ENCODE measurements around the gene COBL.

Gene COBL

DNA sequence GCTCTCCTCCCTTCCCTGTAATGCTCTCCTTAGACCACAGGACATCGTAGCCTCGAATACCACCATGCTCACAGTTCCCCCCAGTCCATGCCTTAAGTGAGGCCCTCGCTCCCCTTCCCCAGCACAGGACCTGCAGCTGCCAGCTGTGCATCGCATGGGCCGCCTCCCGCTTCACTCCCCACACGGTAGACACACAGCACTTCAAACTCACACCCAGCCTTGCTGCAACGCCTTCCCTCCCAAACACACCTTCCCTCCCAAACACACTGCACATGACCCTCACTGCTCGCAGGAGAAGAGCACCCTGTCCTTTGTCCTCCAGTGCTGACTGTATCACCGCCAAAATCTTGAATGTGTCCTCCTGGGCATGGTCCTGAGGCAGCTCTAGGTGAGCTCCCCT, 42.6 kb downstream of the COBL start:
- DNase-seq = no peak

DNA sequence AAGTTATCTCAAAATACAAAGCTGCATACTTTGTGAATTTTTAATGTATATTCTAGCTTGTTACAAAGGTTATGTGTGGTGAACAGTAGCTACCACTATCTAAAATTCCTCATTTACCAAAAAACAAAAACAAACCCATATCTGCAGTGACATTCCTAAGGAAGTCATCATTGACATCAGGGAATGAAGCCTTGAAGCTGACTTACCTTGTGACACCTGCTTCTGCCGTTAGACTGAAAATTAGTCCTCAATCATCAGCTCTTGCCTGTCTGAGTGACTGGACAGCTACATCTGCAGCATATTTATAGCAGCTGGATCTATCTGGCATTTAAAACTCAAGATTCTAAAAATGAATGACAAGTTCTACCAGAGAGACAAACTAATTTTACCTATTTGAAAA, 43.2 kb downstream of the COBL start:
- DNase-seq = no peak

DNA sequence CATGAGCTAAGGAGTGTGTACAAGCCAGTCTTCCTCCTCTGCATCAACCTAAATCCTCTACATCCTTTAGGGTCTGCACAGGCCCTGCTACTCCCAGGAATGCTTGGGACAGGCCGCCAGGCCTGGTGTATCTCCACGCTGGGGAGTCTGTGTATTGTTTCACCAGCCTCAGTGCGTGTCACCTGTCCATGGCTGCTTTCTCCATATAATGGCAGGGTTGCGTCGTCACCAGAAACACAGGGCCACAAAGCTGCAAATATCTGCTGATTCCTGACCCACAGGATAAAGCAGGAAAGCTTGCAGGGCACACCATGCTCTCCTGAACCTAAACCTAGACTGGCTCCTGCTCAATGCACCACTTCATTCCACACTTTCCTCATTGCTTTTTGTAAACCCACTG, 45.6 kb downstream of the COBL start:
- DNase-seq = no peak

- no peak for DNase-seq
Measured at GRCh38 chr7:51269911-51270310, 46.7 kb downstream of the COBL start.

GRCh38 chr7:51269321-51269720, 47.3 kb downstream of the COBL start:
- no peak for DNase-seq

DNA sequence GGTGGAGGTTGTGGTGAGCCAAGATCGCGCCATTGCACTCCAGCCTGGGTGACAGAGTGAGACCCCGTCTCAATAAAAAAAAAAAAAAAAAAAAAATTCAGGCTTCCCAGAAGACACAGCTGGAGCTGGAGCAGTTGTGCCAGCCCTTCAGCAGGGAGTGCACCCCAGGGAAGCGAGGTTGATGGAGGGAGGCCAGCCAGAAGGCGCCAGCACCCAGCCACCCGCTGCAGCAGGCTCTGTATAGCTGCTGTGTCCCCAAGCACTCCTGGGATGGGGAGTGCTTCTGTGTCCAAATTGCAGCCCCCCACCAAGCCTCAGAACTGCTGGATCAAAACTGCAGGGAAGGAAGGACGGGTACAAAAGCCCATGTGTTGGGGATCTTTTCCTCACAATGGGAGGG, 47.8 kb downstream of the COBL start:
- no peak for DNase-seq

DNA sequence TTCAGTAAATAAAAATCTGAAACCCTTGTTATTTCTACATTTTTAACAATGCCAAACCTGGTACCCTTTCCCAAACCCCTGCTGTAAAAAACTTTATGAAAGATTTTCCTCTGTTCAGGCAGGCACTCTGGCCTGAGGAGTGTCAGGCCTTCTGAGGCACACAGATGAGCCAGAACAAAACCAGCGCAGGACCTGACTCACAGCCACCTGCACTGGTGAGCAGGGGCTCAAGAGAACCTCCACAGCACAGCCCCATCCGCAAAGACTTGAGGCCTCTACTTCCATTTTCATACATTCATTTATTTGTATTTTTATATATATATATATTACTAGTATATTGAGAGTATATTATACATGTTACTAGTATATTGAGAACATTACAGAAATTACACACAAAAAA, 49.4 kb downstream of the COBL start:
- no peak for DNase-seq

DNA sequence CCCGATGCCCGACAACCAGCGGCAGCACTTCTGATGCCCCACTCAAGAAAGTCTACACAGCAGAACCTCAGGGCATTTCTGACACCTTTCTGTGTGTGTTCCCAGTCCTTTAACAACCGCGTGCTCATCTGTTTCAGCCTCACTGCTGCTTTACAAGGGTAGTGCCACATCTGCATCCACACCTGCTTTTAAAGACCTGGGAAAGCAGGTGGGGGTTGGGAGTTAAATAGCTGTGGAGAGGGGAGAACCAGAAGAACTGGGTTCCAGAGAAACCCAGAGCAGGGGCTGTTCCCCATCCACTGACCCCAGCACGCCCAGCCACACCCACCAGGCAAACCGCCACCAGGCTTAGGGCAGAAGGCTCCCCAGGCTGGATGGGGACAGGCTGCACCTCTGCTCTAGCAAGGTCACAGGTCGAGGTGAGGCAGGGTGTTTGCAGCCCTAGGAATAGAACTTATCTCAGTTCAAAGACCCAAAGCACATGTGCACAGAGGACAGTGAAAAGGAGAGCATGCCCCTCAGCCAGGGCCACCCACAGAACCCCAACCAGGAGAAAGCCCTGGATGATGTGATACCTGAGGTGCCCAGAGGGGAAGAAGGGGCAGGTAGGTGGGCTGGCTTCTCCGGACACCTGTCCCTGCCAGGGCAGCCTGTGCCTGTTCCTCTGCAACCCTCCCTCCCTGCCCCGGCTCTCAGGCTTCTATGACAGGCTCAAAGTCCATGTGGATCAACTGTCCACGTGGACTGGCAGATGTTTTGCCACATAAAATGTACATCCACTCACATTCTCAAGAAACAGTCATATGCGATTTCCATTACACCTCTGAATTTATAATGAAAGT, 51.3 kb downstream of the COBL start:
- no peak for DNase-seq

DNA sequence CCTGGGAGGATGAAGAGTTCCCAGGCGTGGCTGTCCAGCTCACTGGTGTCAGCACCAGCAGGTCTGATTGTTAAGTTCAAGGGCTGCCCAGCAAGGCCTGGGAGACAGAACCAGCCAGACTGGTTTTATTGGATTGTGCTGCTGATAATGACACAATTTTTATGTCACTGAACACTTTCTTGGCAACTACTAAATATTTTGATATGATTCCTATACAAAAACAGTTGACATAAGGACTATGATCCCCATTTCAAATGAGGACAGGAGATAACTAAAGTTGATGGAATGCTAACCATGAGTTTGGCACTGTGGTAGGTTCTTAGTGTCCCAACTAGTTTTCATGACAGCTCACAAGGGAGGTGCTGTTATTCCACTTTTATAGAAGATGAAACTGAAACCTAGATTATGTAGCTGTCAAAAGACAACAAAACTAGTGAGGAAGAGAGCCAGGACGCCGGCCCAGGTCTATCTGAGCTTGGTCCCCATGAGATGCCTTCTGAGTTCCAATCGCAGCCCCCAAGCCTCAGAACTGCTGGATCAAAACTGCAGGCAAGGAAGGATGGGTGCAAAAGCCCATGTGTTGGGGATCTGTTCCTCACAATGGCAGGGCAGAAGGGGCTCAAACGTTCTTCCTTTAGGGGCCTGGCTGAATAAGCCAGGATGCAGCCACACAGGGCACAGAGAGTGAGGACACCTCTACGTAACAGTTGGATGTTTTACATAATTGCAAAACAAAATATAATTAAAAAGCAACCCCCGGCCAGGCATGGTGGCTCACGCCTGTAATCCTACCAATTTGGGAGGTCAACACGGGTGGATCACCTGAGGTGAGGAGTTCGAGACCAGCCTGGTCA, 52.8 kb downstream of the COBL start:
- no peak for DNase-seq

- DNase-seq = no peak
Measured at GRCh38 chr7:51262796-51263531, 53.6 kb downstream of the COBL start.

DNA sequence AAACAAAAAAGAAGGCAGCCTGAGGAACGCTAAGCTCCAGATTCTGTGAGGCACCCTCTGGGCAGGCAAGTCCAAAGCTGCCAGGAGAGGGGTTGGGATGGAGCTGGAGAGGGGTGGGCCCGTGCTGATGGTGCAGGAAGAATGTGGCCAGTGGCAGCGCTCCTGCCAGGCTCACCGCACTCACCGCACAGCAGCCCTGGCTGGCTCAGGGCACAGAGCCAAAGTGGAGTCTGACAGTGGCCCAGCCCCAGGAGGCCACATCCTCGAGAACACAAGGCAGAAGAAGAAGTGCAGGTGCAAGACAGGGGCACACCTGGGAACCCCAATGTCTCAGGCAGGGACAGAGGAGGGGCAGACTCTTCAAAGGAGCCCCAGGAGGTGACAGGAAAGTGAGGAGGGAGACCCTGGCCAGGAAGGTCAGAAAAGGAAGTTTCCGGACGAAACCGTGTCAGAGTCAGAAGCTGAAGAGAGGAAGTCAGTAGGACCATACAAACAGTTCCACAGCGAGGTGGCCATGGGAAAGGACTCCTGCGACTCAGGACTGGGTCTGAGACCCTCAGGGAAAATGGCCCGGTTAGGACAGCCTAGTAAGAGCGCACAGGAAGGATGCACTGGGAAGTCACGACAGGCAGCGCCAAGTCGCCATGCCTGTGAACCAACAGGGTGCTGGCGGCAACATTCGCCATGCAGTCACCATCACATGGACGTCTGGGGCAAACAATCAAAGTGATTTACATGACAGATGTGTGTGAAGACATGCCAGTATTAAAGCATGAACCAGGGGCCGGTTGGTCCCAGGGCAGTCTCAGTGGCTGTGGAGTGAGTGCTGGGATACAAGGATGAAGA, 54.4 kb downstream of the COBL start:
- no peak for DNase-seq

GRCh38 chr7:51261117-51261835, 55.3 kb downstream of the COBL start:
- DNase-seq = no peak

GRCh38 chr7:51260516-51260915, 56.1 kb downstream of the COBL start:
- DNase-seq = no peak

GRCh38 chr7:51259766-51260165, 56.8 kb downstream of the COBL start:
- DNase-seq = no peak

DNA sequence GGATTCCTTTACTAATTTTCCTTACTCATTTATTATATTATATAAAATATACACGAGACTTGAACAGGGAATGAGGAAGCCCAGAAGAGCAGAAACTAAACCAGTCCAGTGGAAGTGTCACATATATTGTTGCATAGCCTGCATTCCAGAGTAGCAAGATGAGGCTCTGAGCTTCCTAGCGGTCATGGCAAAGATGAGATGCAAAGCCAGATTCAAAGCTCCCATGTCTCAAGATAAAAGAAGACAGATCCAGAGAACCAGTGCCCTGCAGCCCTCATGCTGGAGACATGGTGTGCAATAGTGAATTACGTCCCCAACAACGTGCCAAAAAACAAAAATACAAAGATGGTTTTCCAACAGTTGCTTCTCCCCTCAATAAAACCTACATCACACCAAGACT, 59.7 kb downstream of the COBL start:
- DNase-seq = no peak

GRCh38 chr7:51256209-51256781, 60.3 kb downstream of the COBL start:
- DNase-seq = no peak

DNA sequence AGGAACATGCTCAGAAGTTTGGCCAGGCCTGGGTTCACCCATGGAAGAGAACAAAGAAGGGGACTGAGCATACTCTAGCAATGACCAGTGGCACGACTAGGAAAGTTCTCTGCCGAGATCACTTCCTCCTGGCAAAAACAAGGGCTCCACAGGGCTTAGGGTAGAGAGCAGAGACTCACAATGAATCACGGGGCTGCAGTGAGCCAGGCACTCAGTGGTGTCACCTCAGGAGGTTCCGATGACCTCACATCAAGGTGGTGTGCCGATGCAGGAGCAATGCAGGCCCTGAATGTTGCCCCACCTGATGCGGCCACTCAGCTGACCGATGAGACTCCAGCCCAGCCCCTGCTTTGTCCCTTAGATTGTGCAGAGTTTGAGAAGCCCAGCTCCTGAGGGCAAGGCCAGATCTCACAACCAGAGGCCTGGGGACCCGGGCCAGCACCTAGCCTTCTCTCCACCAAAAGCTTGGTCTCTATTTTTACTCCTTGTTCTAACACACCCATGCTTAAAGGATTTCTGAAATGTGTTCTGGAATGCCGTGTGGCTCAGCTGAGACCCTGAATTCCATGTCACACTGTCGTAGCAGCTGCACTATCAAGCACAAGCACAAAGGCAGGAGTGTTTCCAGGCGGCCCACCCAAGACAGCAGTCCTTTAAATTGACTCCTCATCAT, 60.9 kb downstream of the COBL start:
- DNase-seq = no peak

DNA sequence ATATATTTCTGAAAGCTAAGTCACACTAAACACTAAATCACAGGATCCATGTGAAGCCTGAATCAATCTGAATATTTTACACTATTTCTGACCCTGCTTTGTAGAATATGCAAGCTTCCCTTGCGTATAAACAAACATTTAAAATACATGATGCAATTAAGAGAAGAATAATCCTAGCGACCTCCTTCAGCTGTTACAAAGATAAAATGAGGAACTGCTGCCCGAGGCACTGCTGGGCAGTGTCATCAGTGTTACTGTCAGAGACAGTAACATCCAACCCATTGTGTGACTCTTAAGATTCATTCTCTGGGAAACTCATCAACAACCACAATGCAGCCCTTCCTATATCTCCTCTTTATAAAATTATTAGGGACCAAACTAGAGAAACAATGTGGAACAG, 61.6 kb downstream of the COBL start:
- DNase-seq = no peak

DNA sequence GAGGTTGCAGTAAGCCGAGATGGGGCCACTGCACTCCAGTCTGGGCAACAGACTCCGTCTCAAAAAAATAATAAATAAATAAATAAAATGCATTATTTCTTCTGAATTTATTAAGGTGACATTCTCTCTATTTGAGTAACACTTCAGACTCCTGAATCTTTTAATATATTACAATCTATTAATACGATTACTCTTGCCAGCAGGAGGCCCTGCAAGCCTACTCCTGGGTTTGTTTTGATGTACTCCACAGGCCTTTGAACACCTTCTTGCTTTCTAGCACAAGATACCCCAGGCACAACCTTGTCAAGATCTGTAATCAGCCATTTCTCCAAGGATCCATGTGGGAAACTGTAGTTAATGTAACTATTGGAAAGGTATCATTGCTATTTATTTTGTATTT, 63.5 kb downstream of the COBL start:
- DNase-seq = no peak

- DNase-seq = no peak
Measured at GRCh38 chr7:51251290-51251689, 65.3 kb downstream of the COBL start.

- no peak for DNase-seq
Measured at GRCh38 chr7:51250512-51250911, 66.1 kb downstream of the COBL start.

All from NCI-H1436 (cell line).